Activated T-helper 1 cell treated with anti-CD3 and anti-CD28 coated beads, Interleukin-2, amount 50 U/mL, for 16 hours (primary cell): Measurements from ENCODE around the gene NTRK2.

Source experiments
- DNase-seq, 2 donors: peaks; one replicate each; pipeline ENCODE4 v3.0.0-alpha.2; 2020; ENCODE audit warnings: low read depth in 1 of 2, low spot score in 1 of 2

The NTRK2 gene

GRCh38 chr9:84669288-84670137 lies at the start of gene NTRK2:
TSS of gene NTRK2 (plus strand) at chr9:84669729. CDS start at chr9:84670749, 1,020 bp downstream.
- no peak for DNase-seq

- DNase-seq = no peak
Observed at GRCh38 chr9:84620338-84620737, 49.2 kb upstream of the NTRK2 start.

GRCh38 chr9:84621811-84622210 lies 47.7 kb upstream of the NTRK2 start:
- DNase-seq = no peak

- DNase-seq = no peak
Observed at GRCh38 chr9:84622981-84623380, 46.5 kb upstream of the NTRK2 start.

GRCh38 chr9:84636436-84636835 lies 33.1 kb upstream of the NTRK2 start:
- DNase-seq = no peak

- no peak for DNase-seq
Observed at GRCh38 chr9:84642553-84643141, 26.9 kb upstream of the NTRK2 start.

GRCh38 chr9:84647699-84648098 lies 21.8 kb upstream of the NTRK2 start:
- no peak for DNase-seq

GRCh38 chr9:84652496-84653120 lies 16.9 kb upstream of the NTRK2 start:
- no peak for DNase-seq

- no peak for DNase-seq
Observed at GRCh38 chr9:84655447-84655846, 14.1 kb upstream of the NTRK2 start.

- DNase-seq = no peak
Observed at GRCh38 chr9:84659313-84659712, 10.2 kb upstream of the NTRK2 start.

GRCh38 chr9:84659773-84660172 lies 9.8 kb upstream of the NTRK2 start:
- DNase-seq = no peak

- no peak for DNase-seq
Observed at GRCh38 chr9:84667571-84668195, 1.8 kb upstream of the NTRK2 start.

- DNase-seq = no peak
Observed at GRCh38 chr9:84668196-84669012, 1.1 kb upstream of the NTRK2 start.

GRCh38 chr9:84669013-84669287 lies 579 bp upstream of the NTRK2 start:
- no peak for DNase-seq

- DNase-seq = no peak
Observed at GRCh38 chr9:84670138-84671041, 861 bp downstream of the NTRK2 start.

GRCh38 chr9:84671586-84672521 lies 2.3 kb downstream of the NTRK2 start:
- no peak for DNase-seq

- DNase-seq = no peak
Observed at GRCh38 chr9:84673806-84674205, 4.3 kb downstream of the NTRK2 start.

- no peak for DNase-seq
Observed at GRCh38 chr9:84677080-84677479, 7.6 kb downstream of the NTRK2 start.

GRCh38 chr9:84679571-84679970 lies 10.0 kb downstream of the NTRK2 start:
- DNase-seq = no peak
